PC-9 (cell line): ENCODE measurements around the gene REG4. TPM values are rescaled to one million over a fixed set of nuclear protein-coding genes. Genes with fewer than 3 reads are reported as not detected.

ENCODE experiments used
- BruUV-seq: library from RNA; stranded (reverse); fragments of 400-500 nt; replicated peaks from 2 replicates; lab custom pipeline; 2021; lab: Mats Ljungman, UMichigan
- CTCF ChIA-PET: fragments of 300-600 bp; sonication (Branson Sonifier 250); formaldehyde crosslinking; loops from one replicate; lab custom pipeline; 2022; ENCODE audit warnings: antibody characterized with exemption; lab: Charles Lee
- POLR2A ChIA-PET: fragments of 300-600 bp; sonication (Branson Sonifier 250); formaldehyde crosslinking; loops from one replicate; lab custom pipeline; 2022; ENCODE audit warnings: antibody characterized with exemption; ENCODE audit not compliant: unreplicated experiment; lab: Charles Lee
- DNase-seq, 2 experiments: peaks; one replicate each; pipeline versions ENCODE4 v3.0.0 to v3.0.0-alpha.2; 2015 to 2022; ENCODE audit warnings: mixed read lengths in 1 of 2
- H2AFZ ChIP-seq: fragments of 200-600 bp; sonication (generic); 2 replicates; pipeline ENCODE4 v1.8.1; 2017; ENCODE audit warnings: antibody characterized with exemption
- H3F3A ChIP-seq: fragments of 200-600 bp; sonication (generic); 2 replicates; pipeline ENCODE4 v1.8.1; 2017; ENCODE audit warnings: antibody characterized with exemption, mild to moderate bottlenecking, low read depth; ENCODE audit not compliant: insufficient read depth
- H3K27ac ChIP-seq: fragments of 200-600 bp; sonication (generic); 2 replicates; pipeline ENCODE4 v1.6.1; 2016; ENCODE audit warnings: mixed run types
- H3K27me3 ChIP-seq: fragments of 200-600 bp; sonication (generic); 2 replicates; pipeline ENCODE4 v1.6.1; 2016; ENCODE audit warnings: low read depth, mixed run types; ENCODE audit not compliant: insufficient read depth
- H3K36me3 ChIP-seq: fragments of 200-600 bp; sonication (generic); 2 replicates; pipeline ENCODE4 v1.6.1; 2016; ENCODE audit warnings: low read depth, mixed run types
- H3K4me1 ChIP-seq: fragments of 200-600 bp; sonication (generic); replicated peaks from 2 replicates; pipeline ENCODE4 v1.6.1; 2016; ENCODE audit warnings: mixed run types; ENCODE audit not compliant: insufficient read depth
- H3K4me2 ChIP-seq: fragments of 200-600 bp; sonication (generic); 2 replicates; pipeline ENCODE4 v1.6.1; 2017; ENCODE audit warnings: mixed run types
- H3K4me3 ChIP-seq: fragments of 200-600 bp; sonication (generic); 2 replicates; pipeline ENCODE4 v1.6.1; 2016; ENCODE audit warnings: mixed run types
- H3K79me2 ChIP-seq: fragments of 200-600 bp; sonication (generic); 2 replicates; pipeline ENCODE4 v1.6.1; 2017; ENCODE audit warnings: low read depth, mixed run types
- H3K9me2 ChIP-seq: fragments of 200-600 bp; sonication (generic); 2 replicates; pipeline ENCODE4 v1.8.1; 2017; ENCODE audit warnings: mild to moderate bottlenecking; ENCODE audit not compliant: insufficient read depth
- H3K9me3 ChIP-seq: fragments of 200-600 bp; sonication (generic); 2 replicates; pipeline ENCODE4 v1.8.1; 2016; ENCODE audit warnings: low read depth; ENCODE audit not compliant: insufficient read depth
- H4K20me1 ChIP-seq: fragments of 200-600 bp; sonication (generic); 2 replicates; pipeline ENCODE4 v1.8.1; 2017; ENCODE audit not compliant: insufficient read depth
- EZH2 ChIP-seq: fragments of 200-600 bp; sonication (generic); IDR thresholded peaks from 2 replicates; pipeline ENCODE4 v1.8.0; 2017; ENCODE audit warnings: antibody characterized with exemption, low read depth
- intact Hi-C: fragments of 100-400 bp; cut with micrococcal nuclease; formaldehyde crosslinking; loops from one replicate; pipeline ENCODE4 v1.10.0; 2022; ENCODE audit not compliant: unreplicated experiment
- total RNA-seq: library from RNA; stranded (reverse); gene quantifications from 2 replicates; pipeline ENCODE4 v1.2.3, GENCODE V29; 2021
- TF ChIP-seq, protein P1 (sequence below): fragments of 200-600 bp; sonication (generic); conservative IDR thresholded peaks from 2 replicates; pipeline ENCODE4 v1.6.1; 2017; ENCODE audit warnings: mixed run types, antibody characterized with exemption, mild to moderate bottlenecking, moderate library complexity

REG4 gene
- total RNA-seq, 1 experiment from 2014 or later, result not detected

- no peak for DNase-seq
- H3K9me3 ChIP-seq, result no peaks in the 10 kb centered on the region
- BruUV-seq, result no TSS peak
- CTCF ChIA-PET, result no interaction called here
- H4K20me1 ChIP-seq, result no peaks in the 10 kb centered on the region
- no peak overlapping the region for H3K4me3 ChIP-seq
- no peaks in the 10 kb centered on the region for H3K27me3 ChIP-seq
- H3K4me2 ChIP-seq, result no peak overlapping the region
- TF ChIP-seq, protein P1, sequence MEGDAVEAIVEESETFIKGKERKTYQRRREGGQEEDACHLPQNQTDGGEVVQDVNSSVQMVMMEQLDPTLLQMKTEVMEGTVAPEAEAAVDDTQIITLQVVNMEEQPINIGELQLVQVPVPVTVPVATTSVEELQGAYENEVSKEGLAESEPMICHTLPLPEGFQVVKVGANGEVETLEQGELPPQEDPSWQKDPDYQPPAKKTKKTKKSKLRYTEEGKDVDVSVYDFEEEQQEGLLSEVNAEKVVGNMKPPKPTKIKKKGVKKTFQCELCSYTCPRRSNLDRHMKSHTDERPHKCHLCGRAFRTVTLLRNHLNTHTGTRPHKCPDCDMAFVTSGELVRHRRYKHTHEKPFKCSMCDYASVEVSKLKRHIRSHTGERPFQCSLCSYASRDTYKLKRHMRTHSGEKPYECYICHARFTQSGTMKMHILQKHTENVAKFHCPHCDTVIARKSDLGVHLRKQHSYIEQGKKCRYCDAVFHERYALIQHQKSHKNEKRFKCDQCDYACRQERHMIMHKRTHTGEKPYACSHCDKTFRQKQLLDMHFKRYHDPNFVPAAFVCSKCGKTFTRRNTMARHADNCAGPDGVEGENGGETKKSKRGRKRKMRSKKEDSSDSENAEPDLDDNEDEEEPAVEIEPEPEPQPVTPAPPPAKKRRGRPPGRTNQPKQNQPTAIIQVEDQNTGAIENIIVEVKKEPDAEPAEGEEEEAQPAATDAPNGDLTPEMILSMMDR, result no peak
- no peak for TF ChIP-seq EZH2
- no peak overlapping the region for H2AFZ ChIP-seq
- H3K4me1 ChIP-seq, result peaks cover 13% of the 10 kb centered on the region
- H3K9me2 ChIP-seq, result no peaks in the 10 kb centered on the region
- POLR2A ChIA-PET, result no interaction called here
- H3K79me2 ChIP-seq, result no peaks in the 10 kb centered on the region
- no peak overlapping the region for H3K27ac ChIP-seq
- intact Hi-C loops, result no loop called here
- no peaks in the 10 kb centered on the region for H3K36me3 ChIP-seq
- H3F3A ChIP-seq, result no peaks in the 10 kb centered on the region
Measured at GRCh38 chr1:119764220-119764619, 47.0 kb downstream of the REG4 start.

DNA sequence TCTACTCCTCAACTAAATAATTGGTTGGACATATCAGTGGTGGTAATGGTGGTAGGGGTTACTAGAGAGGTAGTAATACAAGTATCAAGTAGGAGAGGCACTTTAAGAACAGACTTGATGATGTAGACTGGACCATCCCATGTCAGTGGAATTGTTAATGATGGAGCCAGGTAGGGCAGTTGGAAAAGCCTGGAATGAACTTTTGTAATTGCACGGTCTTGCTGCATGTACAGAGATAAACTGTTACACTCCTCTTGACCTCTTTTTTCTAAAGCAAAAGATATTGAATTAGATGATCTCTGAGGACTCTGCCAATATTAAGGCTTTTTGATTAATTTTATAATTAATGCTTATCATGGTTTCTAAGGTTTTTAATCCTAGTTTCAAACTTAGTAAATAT lies 48.3 kb downstream of the REG4 start:
- Histone ChIP-seq H3K9me2 (no peaks in the 10 kb centered on the region), H3K36me3 (no peaks in the 10 kb centered on the region), H3K79me2 (no peaks in the 10 kb centered on the region), H2AFZ (no peak overlapping the region), H3K4me2 (no peak overlapping the region), H3K27ac (no peak overlapping the region), H3K27me3 (no peaks in the 10 kb centered on the region), H3F3A (no peaks in the 10 kb centered on the region), H3K4me1 (0 out of 2 replicates have a peak, but pooled peaks cover 5% of the 10 kb centered on the region), H3K4me3 (no peak overlapping the region), H4K20me1 (no peaks in the 10 kb centered on the region), H3K9me3 (no peaks in the 10 kb centered on the region)
- no peak for DNase-seq
- ChIA-PET POLR2A (no interaction called here), CTCF (no interaction called here)
- intact Hi-C loops, result no loop called here
- BruUV-seq, result no TSS peak
- TF ChIP-seq EZH2, result no peak
- TF ChIP-seq, protein P1, result no peak

DNA sequence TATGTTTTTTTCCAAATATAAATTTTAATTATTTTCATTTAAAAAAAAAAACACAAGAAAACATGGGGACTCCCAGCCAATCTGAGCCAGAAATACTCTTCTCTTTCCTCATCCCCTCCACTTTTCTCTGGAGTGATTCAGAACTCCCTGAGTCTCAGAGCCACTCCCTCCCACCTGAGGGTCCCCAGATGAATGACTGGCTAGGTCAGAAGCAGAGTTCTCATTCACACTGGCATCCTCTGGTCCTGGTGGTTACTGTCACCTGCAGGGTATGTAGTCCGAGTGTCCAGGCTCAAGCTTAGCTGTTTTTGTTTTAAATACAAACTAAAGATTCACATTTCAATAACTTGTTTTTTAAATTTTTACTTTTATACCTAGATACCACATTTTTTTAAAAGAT lies 48.9 kb downstream of the REG4 start:
- no peaks in the 10 kb centered on the region for H4K20me1 ChIP-seq
- 0 out of 2 replicates have a peak, but pooled peaks cover 2% of the 10 kb centered on the region for H3K4me1 ChIP-seq
- H3K79me2 ChIP-seq, result no peaks in the 10 kb centered on the region
- no peaks in the 10 kb centered on the region for H3K27me3 ChIP-seq
- H3F3A ChIP-seq, result no peaks in the 10 kb centered on the region
- no peaks in the 10 kb centered on the region for H3K9me3 ChIP-seq
- no peak overlapping the region for H3K4me3 ChIP-seq
- no peak overlapping the region for H3K4me2 ChIP-seq
- no TSS peak for BruUV-seq
- ChIA-PET POLR2A (no interaction called here), CTCF (no interaction called here)
- no peaks in the 10 kb centered on the region for H3K36me3 ChIP-seq
- no peak for DNase-seq
- no peak overlapping the region for H2AFZ ChIP-seq
- TF ChIP-seq, protein P1, result no peak
- no peak for TF ChIP-seq EZH2
- H3K27ac ChIP-seq, result no peak overlapping the region
- no peaks in the 10 kb centered on the region for H3K9me2 ChIP-seq
- intact Hi-C loops, result no loop called here
